Hematopoietic multipotent progenitor cell (in vitro differentiated cells): Measurements from ENCODE around the gene KRTAP1-3. TPM values are rescaled to one million over a fixed set of nuclear protein-coding genes. Genes with fewer than 3 reads are reported as not detected.

Source experiments
- small RNA-seq: library from RNA; depleted of rRNA; stranded (forward); fragments of <200 nt; gene quantifications from one replicate; pipeline ENCODE3, GENCODE V24; 2012
- total RNA-seq: library from RNA; depleted of rRNA; stranded (reverse); fragments of >200 nt; gene quantifications from one replicate; pipeline ENCODE4 v1.2.3, GENCODE V29; 2012

Gene KRTAP1-3
- total RNA-seq, 1 donor = not detected

Small RNAs within 50 kb of the gene (small RNA-seq; reads per million reads assigned to genes)
- gene KRTAP3-4P = not detected

Other genes with a start within 250 kb of the KRTAP1-3 start
- gene KRT28, start 234.9 kb downstream of the KRTAP1-3 start, total RNA-seq = not detected
- gene KRT10, start 212.3 kb downstream of the KRTAP1-3 start, total RNA-seq = 3.8 TPM
- gene KRT12, start 167.7 kb downstream of the KRTAP1-3 start, total RNA-seq = not detected
- gene KRT20, start 149.6 kb downstream of the KRTAP1-3 start, total RNA-seq = not detected
- under 0.01 TPM for gene KRT23, start 97.2 kb downstream of the KRTAP1-3 start, total RNA-seq
- under 0.01 TPM for gene KRT39, start 67.9 kb downstream of the KRTAP1-3 start, total RNA-seq
- not detected for gene KRT40, start 50.5 kb downstream of the KRTAP1-3 start, total RNA-seq
- gene KRTAP3-3, start 40.7 kb downstream of the KRTAP1-3 start, total RNA-seq = not detected
- not detected for gene KRTAP3-2, start 35.0 kb downstream of the KRTAP1-3 start, total RNA-seq
- not detected for gene KRTAP3-1, start 25.7 kb downstream of the KRTAP1-3 start, total RNA-seq
- gene KRTAP1-5, start 7.7 kb downstream of the KRTAP1-3 start, total RNA-seq = not detected
- not detected for gene KRTAP1-4, start 4.7 kb downstream of the KRTAP1-3 start, total RNA-seq
- not detected for gene KRTAP1-1, start 6.6 kb upstream of the KRTAP1-3 start, total RNA-seq
- not detected for gene KRTAP2-1, start 12.4 kb upstream of the KRTAP1-3 start, total RNA-seq
- not detected for gene KRTAP2-2, start 20.4 kb upstream of the KRTAP1-3 start, total RNA-seq
- gene KRTAP2-3, start 25.2 kb upstream of the KRTAP1-3 start, total RNA-seq = not detected
- gene KRTAP2-4, start 31.0 kb upstream of the KRTAP1-3 start, total RNA-seq = not detected
- gene KRTAP4-7, start 49.3 kb upstream of the KRTAP1-3 start, total RNA-seq = not detected
- not detected for gene KRTAP4-8, start 63.3 kb upstream of the KRTAP1-3 start, total RNA-seq
- gene KRTAP4-16, start 67.3 kb upstream of the KRTAP1-3 start, total RNA-seq = not detected
- gene KRTAP4-9, start 70.5 kb upstream of the KRTAP1-3 start, total RNA-seq = under 0.01 TPM
- gene KRTAP4-11, start 83.5 kb upstream of the KRTAP1-3 start, total RNA-seq = not detected
- gene KRTAP4-12, start 89.3 kb upstream of the KRTAP1-3 start, total RNA-seq = not detected
- gene KRTAP4-6, start 105.7 kb upstream of the KRTAP1-3 start, total RNA-seq = not detected
- not detected for gene KRTAP4-5, start 115.0 kb upstream of the KRTAP1-3 start, total RNA-seq
- gene KRTAP4-4, start 125.9 kb upstream of the KRTAP1-3 start, total RNA-seq = not detected
- not detected for gene KRTAP4-3, start 133.3 kb upstream of the KRTAP1-3 start, total RNA-seq
- gene KRTAP4-2, start 143.3 kb upstream of the KRTAP1-3 start, total RNA-seq = not detected
- gene KRTAP4-1, start 150.0 kb upstream of the KRTAP1-3 start, total RNA-seq = not detected
- not detected for gene KRTAP9-1, start 155.0 kb upstream of the KRTAP1-3 start, total RNA-seq
- not detected for gene KRTAP9-2, start 191.8 kb upstream of the KRTAP1-3 start, total RNA-seq
- gene KRTAP9-3, start 197.6 kb upstream of the KRTAP1-3 start, total RNA-seq = not detected
- not detected for gene KRTAP9-8, start 203.1 kb upstream of the KRTAP1-3 start, total RNA-seq
- gene KRTAP9-4, start 214.8 kb upstream of the KRTAP1-3 start, total RNA-seq = not detected
- not detected for gene KRTAP9-9, start 220.5 kb upstream of the KRTAP1-3 start, total RNA-seq
- not detected for gene KRTAP9-6, start 230.5 kb upstream of the KRTAP1-3 start, total RNA-seq
- not detected for gene KRTAP9-7, start 240.8 kb upstream of the KRTAP1-3 start, total RNA-seq